ENCODE results near the gene TMEM139. TPM values are rescaled to one million over a fixed set of nuclear protein-coding genes. Genes with fewer than 3 reads are reported as not detected.

The TMEM139 gene
- total RNA-seq, 1 experiment from 2014 or later: 48.4 TPM

DNA sequence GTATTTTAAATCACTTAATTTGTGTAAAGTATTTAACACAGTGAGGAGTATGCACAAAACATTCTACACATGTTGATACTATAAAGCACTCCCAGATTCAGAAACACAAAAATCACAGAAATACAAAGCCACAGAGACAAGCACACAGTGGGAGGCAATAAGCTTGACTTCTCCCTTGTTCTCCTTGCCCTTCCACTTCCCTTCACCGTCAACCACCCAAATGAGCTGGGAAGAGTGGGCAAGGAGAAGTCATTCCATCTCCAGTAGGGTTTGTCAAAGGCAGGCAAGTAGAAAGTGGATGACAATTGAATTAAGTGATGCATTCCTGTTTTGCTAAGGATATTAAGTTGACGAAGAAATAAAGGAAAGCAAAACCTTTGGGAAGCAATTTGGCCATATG, 4.2 kb upstream of the TMEM139 start:
- DNase-seq: no peak
- Mint-ChIP-seq H3K4me3 (ENCODE audit: low read depth, unreplicated experiment) (no peak overlapping the region), H3K4me1 (ENCODE audit: low read depth, unreplicated experiment) (peaks cover 46% of the 10 kb centered on the region), H3K27me3 (ENCODE audit: unreplicated experiment) (no peaks in the 10 kb centered on the region), H3K36me3 (ENCODE audit: insufficient read depth, unreplicated experiment) (peaks cover 20% of the 10 kb centered on the region), H3K9me3 (ENCODE audit: low read depth, unreplicated experiment) (peaks cover 3% of the 10 kb centered on the region), H3K27ac (ENCODE audit: unreplicated experiment) (peak overlapping the region; percentile 90)
- CTCF ChIA-PET: interaction anchor here (1.8 kb wide), 1 partner anchor 40 kb away, joined by 10 read pairs; no protein-coding TSS in a partner anchor
- TF ChIP-seq, protein P1, sequence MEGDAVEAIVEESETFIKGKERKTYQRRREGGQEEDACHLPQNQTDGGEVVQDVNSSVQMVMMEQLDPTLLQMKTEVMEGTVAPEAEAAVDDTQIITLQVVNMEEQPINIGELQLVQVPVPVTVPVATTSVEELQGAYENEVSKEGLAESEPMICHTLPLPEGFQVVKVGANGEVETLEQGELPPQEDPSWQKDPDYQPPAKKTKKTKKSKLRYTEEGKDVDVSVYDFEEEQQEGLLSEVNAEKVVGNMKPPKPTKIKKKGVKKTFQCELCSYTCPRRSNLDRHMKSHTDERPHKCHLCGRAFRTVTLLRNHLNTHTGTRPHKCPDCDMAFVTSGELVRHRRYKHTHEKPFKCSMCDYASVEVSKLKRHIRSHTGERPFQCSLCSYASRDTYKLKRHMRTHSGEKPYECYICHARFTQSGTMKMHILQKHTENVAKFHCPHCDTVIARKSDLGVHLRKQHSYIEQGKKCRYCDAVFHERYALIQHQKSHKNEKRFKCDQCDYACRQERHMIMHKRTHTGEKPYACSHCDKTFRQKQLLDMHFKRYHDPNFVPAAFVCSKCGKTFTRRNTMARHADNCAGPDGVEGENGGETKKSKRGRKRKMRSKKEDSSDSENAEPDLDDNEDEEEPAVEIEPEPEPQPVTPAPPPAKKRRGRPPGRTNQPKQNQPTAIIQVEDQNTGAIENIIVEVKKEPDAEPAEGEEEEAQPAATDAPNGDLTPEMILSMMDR (IDR thresholded peaks at IDR 0.05; ENCODE audit: unreplicated experiment): no peak
- intact Hi-C loops (cut with micrococcal nuclease; ENCODE audit: unreplicated experiment): no loop called here
- BruUV-seq (replicated peaks): no TSS peak

DNA sequence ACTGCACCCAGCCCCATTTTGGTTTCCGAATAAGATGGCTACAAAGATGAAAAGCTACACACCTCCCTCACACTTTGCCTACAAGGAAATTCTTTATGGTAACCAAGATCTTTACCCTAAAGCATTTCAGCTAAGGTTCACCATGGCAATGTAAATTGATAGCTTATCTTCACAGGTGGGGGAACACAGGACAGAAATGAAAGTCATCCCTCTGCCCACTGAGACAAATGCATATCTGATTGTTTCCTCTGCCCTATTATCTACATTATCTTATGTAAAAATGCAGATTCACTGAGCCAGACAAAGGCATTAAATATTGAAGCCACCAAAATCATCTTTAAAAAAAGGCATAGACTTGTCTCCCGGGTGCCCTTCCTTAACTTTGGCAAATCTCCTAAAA, 3.2 kb upstream of the TMEM139 start:
- BruUV-seq (replicated peaks): no TSS peak
- Mint-ChIP-seq H3K4me1 (ENCODE audit: low read depth, unreplicated experiment) (peaks cover 51% of the 10 kb centered on the region), H3K27ac (ENCODE audit: unreplicated experiment) (no peak overlapping the region), H3K36me3 (ENCODE audit: insufficient read depth, unreplicated experiment) (peaks cover 26% of the 10 kb centered on the region), H3K27me3 (ENCODE audit: unreplicated experiment) (no peaks in the 10 kb centered on the region), H3K4me3 (ENCODE audit: low read depth, unreplicated experiment) (no peak overlapping the region), H3K9me3 (ENCODE audit: low read depth, unreplicated experiment) (peaks cover 3% of the 10 kb centered on the region)
- DNase-seq: no peak
- intact Hi-C loops (cut with micrococcal nuclease; ENCODE audit: unreplicated experiment): no loop called here
- TF ChIP-seq, protein P1 (IDR thresholded peaks at IDR 0.05; ENCODE audit: unreplicated experiment): no peak
- CTCF ChIA-PET: no interaction called here

DNA sequence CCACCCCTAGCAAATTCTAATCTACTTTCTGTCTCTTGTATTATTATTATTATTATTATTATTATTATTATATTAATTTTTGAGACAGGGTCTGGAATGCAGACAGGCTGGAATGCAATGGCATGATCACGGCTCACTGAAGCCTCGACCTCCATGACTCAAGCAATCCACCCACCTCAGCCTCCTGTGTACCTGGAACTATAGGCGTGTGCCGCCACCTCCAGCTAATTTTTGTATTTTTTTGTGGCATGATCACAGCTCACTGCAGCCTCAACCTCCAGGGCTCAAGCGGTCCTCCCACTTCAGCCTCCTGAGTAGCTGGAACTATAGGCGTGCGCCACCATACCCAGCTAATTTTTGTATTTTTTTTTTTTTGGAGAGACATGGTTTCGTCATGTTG, 2.6 kb upstream of the TMEM139 start:
- DNase-seq: no peak
- Mint-ChIP-seq H3K27ac (ENCODE audit: unreplicated experiment) (no peak overlapping the region), H3K9me3 (ENCODE audit: low read depth, unreplicated experiment) (peaks cover 3% of the 10 kb centered on the region), H3K4me1 (ENCODE audit: low read depth, unreplicated experiment) (peaks cover 51% of the 10 kb centered on the region), H3K4me3 (ENCODE audit: low read depth, unreplicated experiment) (no peak overlapping the region), H3K27me3 (ENCODE audit: unreplicated experiment) (no peaks in the 10 kb centered on the region), H3K36me3 (ENCODE audit: insufficient read depth, unreplicated experiment) (peaks cover 31% of the 10 kb centered on the region)
- intact Hi-C loops (cut with micrococcal nuclease; ENCODE audit: unreplicated experiment): no loop called here
- CTCF ChIA-PET: no interaction called here
- TF ChIP-seq, protein P1 (IDR thresholded peaks at IDR 0.05; ENCODE audit: unreplicated experiment): no peak
- no TSS peak for BruUV-seq (replicated peaks)

DNA sequence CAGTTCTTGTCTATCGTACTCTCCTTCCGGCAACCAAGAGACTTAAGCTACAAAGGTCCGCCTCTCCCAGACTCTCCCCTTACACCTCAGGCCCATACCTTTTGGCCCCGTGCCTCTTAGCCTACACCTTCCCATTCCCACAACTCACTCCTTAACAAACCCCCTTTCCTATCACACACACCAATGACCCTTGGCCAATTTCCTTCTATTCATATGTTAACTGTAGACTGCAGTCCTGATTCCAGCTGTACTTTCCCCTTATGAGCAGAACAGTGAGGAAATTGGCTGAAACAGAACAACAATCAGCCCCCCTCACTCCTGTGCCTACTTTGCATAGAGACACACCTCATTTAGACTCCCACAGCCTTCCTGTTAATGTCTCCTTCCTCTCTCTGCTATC, 1.4 kb upstream of the TMEM139 start:
- H3K36me3 Mint-ChIP-seq (ENCODE audit: insufficient read depth, unreplicated experiment): peaks cover 39% of the 10 kb centered on the region
- peaks cover 3% of the 10 kb centered on the region for H3K9me3 Mint-ChIP-seq (ENCODE audit: low read depth, unreplicated experiment)
- H3K27me3 Mint-ChIP-seq (ENCODE audit: unreplicated experiment): no peaks in the 10 kb centered on the region
- no peak for DNase-seq
- CTCF ChIA-PET: interaction anchor here (0.5 kb wide), 1 partner anchor 12 kb away, joined by 3 read pairs; no protein-coding TSS in a partner anchor
- intact Hi-C loops (cut with micrococcal nuclease; ENCODE audit: unreplicated experiment): no loop called here
- peaks cover 51% of the 10 kb centered on the region for H3K4me1 Mint-ChIP-seq (ENCODE audit: low read depth, unreplicated experiment)
- no TSS peak for BruUV-seq (replicated peaks)
- TF ChIP-seq, protein P1 (IDR thresholded peaks at IDR 0.05; ENCODE audit: unreplicated experiment): no peak
- peak overlapping the region; percentile 85 for H3K4me3 Mint-ChIP-seq (ENCODE audit: low read depth, unreplicated experiment)
- peak overlapping the region; percentile 64 for H3K27ac Mint-ChIP-seq (ENCODE audit: unreplicated experiment)
